IMR-90 (cell line): ENCODE measurements around the gene ALK. TPM values are rescaled to one million over a fixed set of nuclear protein-coding genes. Genes with fewer than 3 reads are reported as not detected.

ENCODE experiments used
- ATAC-seq: fragments of 200-7000 bp; cut with Tn5 transposase; 2 replicates; pipeline ENCODE4 v1.9.1; 2020; ENCODE audit warnings: low read depth, mild to moderate bottlenecking, moderate library complexity
- BruUV-seq: library from RNA; stranded (reverse); fragments of 400-500 nt; replicated peaks from 2 replicates; lab custom pipeline; 2021; lab: Mats Ljungman, UMichigan
- CTCF ChIA-PET: fragments of 300-600 bp; formaldehyde crosslinking; extraction: SDS; loops from one replicate; lab custom pipeline; 2021; ENCODE audit warnings: antibody characterized with exemption; lab: Yijun Ruan, JAX
- POLR2A ChIA-PET: fragments of 300-600 bp; sonication (Branson Sonifier 250); formaldehyde crosslinking; loops from one replicate; lab custom pipeline; 2022; ENCODE audit warnings: antibody characterized with exemption; ENCODE audit not compliant: unreplicated experiment; lab: Charles Lee
- DNase-seq: peaks from one replicate; pipeline ENCODE4 v3.0.0; 2013
- H2AFZ ChIP-seq: replicated peaks from 2 replicates; pipeline ENCODE3; 2013; ENCODE audit warnings: low read length, mild to moderate bottlenecking; ENCODE audit not compliant: poor library complexity
- H2AK5ac ChIP-seq: 2 replicates; pipeline ENCODE4 v1.6.1; 2013; ENCODE audit warnings: low read depth, low read length, inconsistent platforms
- H2AK9ac ChIP-seq: replicated peaks from 2 replicates; pipeline ENCODE3; 2013; ENCODE audit warnings: mild to moderate bottlenecking, low read depth, low read length, moderate library complexity; ENCODE audit not compliant: poor library complexity
- H2BK120ac ChIP-seq: 2 replicates; pipeline ENCODE4 v1.6.1; 2013; ENCODE audit warnings: low read depth, low read length, inconsistent platforms
- H2BK15ac ChIP-seq: 3 replicates; pipeline ENCODE4 v1.6.1; 2013; ENCODE audit warnings: low read depth, low read length, inconsistent platforms
- H2BK20ac ChIP-seq: 2 replicates; pipeline ENCODE4 v1.6.1; 2013; ENCODE audit warnings: low read depth, mild to moderate bottlenecking, inconsistent platforms, low read length, moderate library complexity
- H2BK5ac ChIP-seq: 2 replicates; pipeline ENCODE4 v1.6.1; 2013; ENCODE audit warnings: mild to moderate bottlenecking, low read depth, low read length, inconsistent platforms; ENCODE audit not compliant: poor library complexity, severe bottlenecking
- H3K14ac ChIP-seq: replicated peaks from 2 replicates; pipeline ENCODE4 v1.6.1; 2013; ENCODE audit warnings: low read depth, low read length, inconsistent platforms
- H3K18ac ChIP-seq: 2 replicates; pipeline ENCODE4 v1.6.1; 2013; ENCODE audit warnings: low read depth, low read length, control low read depth
- H3K23ac ChIP-seq: 2 replicates; pipeline ENCODE4 v1.6.1; 2013; ENCODE audit warnings: low read depth, low read length, inconsistent platforms
- H3K27ac ChIP-seq: 2 replicates; pipeline ENCODE4 v1.5.1; 2013; ENCODE audit warnings: mild to moderate bottlenecking, control low read depth, low read length; ENCODE audit not compliant: insufficient read depth
- H3K27me3 ChIP-seq: 2 replicates; pipeline ENCODE4 v1.6.1; 2013; ENCODE audit warnings: low read length; ENCODE audit not compliant: control insufficient read depth, insufficient read depth
- H3K36me3 ChIP-seq: 2 replicates; pipeline ENCODE4 v1.6.1; 2013; ENCODE audit warnings: low read length, mixed read lengths; ENCODE audit not compliant: control insufficient read depth, insufficient read depth
- H3K4ac ChIP-seq: 2 replicates; pipeline ENCODE4 v1.6.1; 2013; ENCODE audit warnings: low read depth, low read length, inconsistent platforms
- H3K4me1 ChIP-seq: 2 replicates; pipeline ENCODE4 v1.6.1; 2013; ENCODE audit warnings: low read length, mixed read lengths; ENCODE audit not compliant: control insufficient read depth, insufficient read depth
- H3K4me2 ChIP-seq: 2 replicates; pipeline ENCODE4 v1.6.1; 2013; ENCODE audit warnings: low read depth, mild to moderate bottlenecking, control low read depth, low read length, moderate library complexity
- H3K4me3 ChIP-seq: 2 replicates; pipeline ENCODE4 v1.5.1; 2013; ENCODE audit warnings: low read depth, mild to moderate bottlenecking, control low read depth, low read length, moderate library complexity; ENCODE audit not compliant: insufficient read depth
- H3K56ac ChIP-seq: 2 replicates; pipeline ENCODE4 v1.6.1; 2013; ENCODE audit warnings: low read length, inconsistent platforms; ENCODE audit not compliant: insufficient read depth; ENCODE audit errors: extremely low read depth
- H3K79me1 ChIP-seq, 2 experiments: 2 replicates each; pipeline ENCODE4 v1.6.1; 2013; ENCODE audit warnings: low read length in 2 of 2, inconsistent platforms in 1 of 2, low read depth in 1 of 2
- H3K9ac ChIP-seq: 2 replicates; pipeline ENCODE4 v1.6.1; 2013; ENCODE audit warnings: low read depth, low read length, control low read depth
- H3K9me1 ChIP-seq: 2 replicates; pipeline ENCODE4 v1.6.1; 2013; ENCODE audit warnings: low read length, inconsistent platforms; ENCODE audit not compliant: insufficient read depth
- H3K9me3 ChIP-seq: 2 replicates; pipeline ENCODE4 v1.6.1; 2013; ENCODE audit warnings: low read length; ENCODE audit not compliant: control insufficient read depth, insufficient read depth
- H4K20me1 ChIP-seq: 2 replicates; pipeline ENCODE4 v1.6.1; 2013; ENCODE audit warnings: low read length, inconsistent platforms; ENCODE audit not compliant: insufficient read depth
- H4K5ac ChIP-seq: 2 replicates; pipeline ENCODE4 v1.6.1; 2013; ENCODE audit warnings: mild to moderate bottlenecking, low read depth, low read length, control low read depth
- H4K8ac ChIP-seq, 2 experiments: 2 replicates each; pipeline ENCODE4 v1.6.1; 2013; ENCODE audit warnings: low read depth in 2 of 2, low read length in 2 of 2, control low read depth in 1 of 2, inconsistent platforms in 1 of 2
- H4K91ac ChIP-seq: 2 replicates; pipeline ENCODE4 v1.6.1; 2013; ENCODE audit warnings: low read depth, low read length, inconsistent platforms; ENCODE audit not compliant: insufficient read depth
- BHLHE40 ChIP-seq: fragments of 150-350 bp; IDR thresholded peaks from 2 replicates; pipeline ENCODE4 v1.6.1; 2016; ENCODE audit warnings: mild to moderate bottlenecking, low read depth, low read length
- CEBPB ChIP-seq: IDR thresholded peaks from 2 replicates; pipeline ENCODE4 v1.6.1; 2012; ENCODE audit warnings: low read depth, low read length, improper control_type of control experiment
- CHD1 ChIP-seq: IDR thresholded peaks from 2 replicates; pipeline ENCODE4 v1.6.1; 2012; ENCODE audit warnings: low read depth, low read length, improper control_type of control experiment
- CTCF ChIP-seq: conservative IDR thresholded peaks from 2 replicates; pipeline ENCODE4 v1.5.1; 2012; ENCODE audit warnings: mild to moderate bottlenecking, low read depth, low read length, improper control_type of control experiment
- MAFK ChIP-seq: IDR thresholded peaks from 2 replicates; pipeline ENCODE4 v1.6.1; 2012; ENCODE audit warnings: low read depth, low read length, improper control_type of control experiment
- MAZ ChIP-seq: IDR thresholded peaks from 2 replicates; pipeline ENCODE4 v1.6.1; 2012; ENCODE audit warnings: low read depth, mild to moderate bottlenecking, low read length, improper control_type of control experiment, moderate library complexity, borderline replicate concordance
- NFE2L2 ChIP-seq: fragments of 150-350 bp; IDR thresholded peaks from 2 replicates; pipeline ENCODE4 v1.6.1; 2016; ENCODE audit warnings: low read depth, mild to moderate bottlenecking, low read length
- RAD21 ChIP-seq: IDR thresholded peaks from 2 replicates; pipeline ENCODE4 v1.6.1; 2012; ENCODE audit warnings: low read length, improper control_type of control experiment
- WGBS, 2 experiments: methylation state at CpG; one replicate each; pipeline versions ENCODE4 v1.1.5 to v1.1.7; 2013; ENCODE audit warnings: missing lambda C conversion rate in 2 of 2; ENCODE audit not compliant: insufficient read length in 1 of 2; ENCODE audit errors: extremely low coverage in 2 of 2; 5-methylcytosine and 5-hydroxymethylcytosine counted together
- dilution Hi-C: fragments of 300-500 bp; cut with HindIII; formaldehyde crosslinking; loops from one replicate; pipeline ENCODE4 v1.14.3; 2018; ENCODE audit warnings: low sequenced_read_pairs; ENCODE audit not compliant: unreplicated experiment
- in situ Hi-C: fragments of 300-500 bp; cut with MboI; formaldehyde crosslinking; loops from 3 replicates; pipeline ENCODE4 v1.14.3; 2019; ENCODE audit warnings: low sequenced_read_pairs, inconsistent platforms, mixed read lengths
- intact Hi-C: fragments of 100-400 bp; cut with micrococcal nuclease; formaldehyde crosslinking; loops from 2 replicates; pipeline ENCODE4 v1.10.0; 2022
- polyA plus RNA-seq, 3 experiments: library from polyadenylated mRNA; depleted of rRNA; stranded (reverse); fragments of >200 nt; gene quantifications; 2 replicates each; pipeline ENCODE4 v1.2.3, GENCODE V29; 2012; ENCODE audit warnings: low replicate concordance in 1 of 3
- total RNA-seq: library from RNA; depleted of rRNA; stranded (reverse); fragments of >200 nt; gene quantifications from 2 replicates; pipeline ENCODE4 v1.2.3, GENCODE V29; 2012

Gene ALK
- total and polyA plus RNA-seq, 2 of the 4 experiments (the other 2 are of a cell fraction), result not detected

- H3K9ac ChIP-seq, result no peak overlapping the region
- H3K4ac ChIP-seq, result no peak overlapping the region
Measured at GRCh38 chr2:29922605-29923004, 1.2 kb upstream of the ALK start.

More at GRCh38 chr2:29922605-29923004, 1.2 kb upstream of the ALK start:
- Histone ChIP-seq H2AK9ac (no peak overlapping the region), H4K5ac (no peak overlapping the region), H3K14ac (no peak overlapping the region), H3K27ac (no peak overlapping the region), H4K91ac (no peak overlapping the region), H3K4me1 (no peaks in the 10 kb centered on the region), H2BK120ac (no peak overlapping the region), H3K56ac (no peak overlapping the region), H3K27me3 (peaks cover 28% of the 10 kb centered on the region), H3K4me2 (no peak overlapping the region), H3K36me3 (no peaks in the 10 kb centered on the region), H2BK15ac (no peak overlapping the region), H3K23ac (no peak overlapping the region), H3K9me1 (no peaks in the 10 kb centered on the region), H3K18ac (no peak overlapping the region), H2BK5ac (no peak overlapping the region), H2AK5ac (no peak overlapping the region), H3K79me1 (no peaks in the 10 kb centered on the region), H2BK20ac (no peak overlapping the region), H2AFZ (no peak overlapping the region), H3K4me3 (no peak overlapping the region), H4K8ac (no peak overlapping the region), H3K9me3 (no peaks in the 10 kb centered on the region), H4K20me1 (no peaks in the 10 kb centered on the region)
- TF ChIP-seq BHLHE40, result no peak
- no peak for TF ChIP-seq RAD21
- no peak for TF ChIP-seq NFE2L2
- no peak for TF ChIP-seq CEBPB
- no peak for TF ChIP-seq CHD1
- TF ChIP-seq MAZ, result no peak
- no peak for TF ChIP-seq MAFK
- TF ChIP-seq CTCF, result no peak
- BruUV-seq, result no TSS peak
- no peak for DNase-seq
- intact Hi-C loops, result loop anchor here (1.0 to 10.0 kb wide), 4 partner anchors 150 to 965 kb away; no protein-coding TSS in a partner anchor
- dilution Hi-C loops, result no loop called here
- POLR2A ChIA-PET, result no interaction called here
- in situ Hi-C loops, result loop anchor here (10.0 kb wide), 1 partner anchor 192 kb away; no protein-coding TSS in a partner anchor
- CTCF ChIA-PET, result interaction anchor here (0.7 to 1.8 kb wide), 3 partner anchors 9 to 625 kb away, joined by 3 to 9 read pairs (median 3); no protein-coding TSS in a partner anchor
- WGBS, 2 experiments, result 60% methylated on average over 3 of the region's 4 CpGs; no CpG with 5 or more reads in 1 of the 2 experiments
- no peak for ATAC-seq
